DND-41 (cell line): ENCODE measurements around the gene KRTAP5-10.

Source experiments
- ATAC-seq: fragments of 200-7000 bp; cut with Tn5 transposase; 3 replicates; pipeline ENCODE4 v1.9.1; 2021; ENCODE audit warnings: low read depth; ENCODE audit not compliant: insufficient read depth
- DNase-seq: peaks from one replicate; pipeline ENCODE4 v3.0.0-alpha.2; 2020
- H2AFZ ChIP-seq: 2 replicates; pipeline ENCODE4 v1.6.0; 2012; ENCODE audit warnings: low read depth, low read length
- H3K27ac ChIP-seq: 2 replicates; pipeline ENCODE4 v1.5.1; 2012; ENCODE audit warnings: low read length, inconsistent platforms
- H3K27me3 ChIP-seq: fragments of 200-600 bp; sonication (generic); 2 replicates; pipeline ENCODE4 v1.6.0; 2012; ENCODE audit warnings: low read length, mild to moderate bottlenecking, inconsistent platforms; ENCODE audit not compliant: insufficient read depth, poor library complexity
- H3K36me3 ChIP-seq: 2 replicates; pipeline ENCODE4 v1.5.1; 2012; ENCODE audit warnings: low read length, inconsistent platforms; ENCODE audit not compliant: insufficient read depth
- H3K4me1 ChIP-seq: 2 replicates; pipeline ENCODE4 v1.5.1; 2012; ENCODE audit warnings: mild to moderate bottlenecking, low read length; ENCODE audit not compliant: insufficient read depth
- H3K4me2 ChIP-seq: 2 replicates; pipeline ENCODE4 v1.6.0; 2012; ENCODE audit warnings: mild to moderate bottlenecking, moderate library complexity, low read length, inconsistent platforms; ENCODE audit not compliant: insufficient read depth
- H3K4me3 ChIP-seq, 2 experiments: fragments of 200-600 bp in 1 of 2; shearing (Covaris generic) in 1 of 2; 2 replicates each; pipeline ENCODE4 v1.5.1; 2012 to 2016; ENCODE audit warnings: inconsistent platforms in 2 of 2, low read length in 2 of 2, mild to moderate bottlenecking in 2 of 2, low read depth in 1 of 2, moderate library complexity in 1 of 2
- H3K79me2 ChIP-seq: 2 replicates; pipeline ENCODE4 v1.6.0; 2012; ENCODE audit warnings: low read length, inconsistent platforms; ENCODE audit not compliant: insufficient read depth
- H3K9ac ChIP-seq: 2 replicates; pipeline ENCODE4 v1.6.0; 2012; ENCODE audit warnings: low read depth, mild to moderate bottlenecking, inconsistent platforms, low read length, moderate library complexity
- H3K9me3 ChIP-seq: 2 replicates; pipeline ENCODE4 v1.5.1; 2012; ENCODE audit warnings: low read length, moderate library complexity, mild to moderate bottlenecking, inconsistent platforms; ENCODE audit not compliant: insufficient read depth, severe bottlenecking
- H4K20me1 ChIP-seq: 2 replicates; pipeline ENCODE4 v1.6.0; 2012; ENCODE audit warnings: low read length; ENCODE audit not compliant: insufficient read depth
- EZH2 ChIP-seq: IDR thresholded peaks from 3 replicates; pipeline ENCODE4 v1.6.1; 2012; ENCODE audit warnings: borderline replicate concordance, low read depth, mild to moderate bottlenecking, moderate library complexity, low read length, inconsistent platforms; ENCODE audit not compliant: severe bottlenecking
- TF ChIP-seq, protein P1 (sequence below): IDR thresholded peaks from 2 replicates; pipeline ENCODE4 v1.5.1; 2012; ENCODE audit warnings: borderline replicate concordance, low read length, moderate library complexity, mild to moderate bottlenecking; ENCODE audit not compliant: poor library complexity, severe bottlenecking; ENCODE audit errors: extremely low read depth

The KRTAP5-10 gene

DNA sequence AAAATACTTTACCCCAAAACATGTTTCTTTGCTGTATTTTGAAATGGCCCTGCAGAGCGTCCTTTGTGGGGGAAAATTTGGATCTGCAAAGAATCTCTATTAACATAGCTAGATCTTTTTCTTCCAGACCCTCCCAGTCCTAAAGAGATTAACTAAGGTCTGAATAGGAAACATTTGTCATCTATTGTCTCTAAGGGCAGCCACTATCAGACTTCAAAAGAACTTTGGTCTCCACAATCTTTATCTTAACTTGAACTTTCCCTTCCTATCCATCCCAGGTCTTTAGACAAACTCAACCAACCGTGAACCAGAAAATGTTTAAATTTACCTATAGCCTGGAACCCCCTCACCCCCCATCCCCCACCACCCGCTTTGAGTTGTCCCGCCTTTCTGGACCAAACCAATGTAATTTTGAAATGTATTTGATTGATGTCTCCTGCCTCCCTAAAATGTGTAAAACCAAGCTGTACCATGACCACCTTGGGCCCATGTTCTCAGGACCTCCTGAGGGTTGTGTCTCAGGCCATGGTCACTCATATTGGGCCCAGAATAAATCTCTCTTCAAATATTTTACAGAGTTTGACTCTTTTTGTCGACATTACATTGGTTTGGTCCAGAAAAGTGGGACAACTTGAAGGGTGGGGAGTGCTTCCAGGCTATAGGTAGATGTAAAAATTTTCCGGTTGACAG lies 20.7 kb upstream of the KRTAP5-10 start:
- Histone ChIP-seq H3K4me1 (no peaks in the 10 kb centered on the region), H3K79me2 (no peaks in the 10 kb centered on the region), H3K9ac (no peak overlapping the region), H3K36me3 (no peaks in the 10 kb centered on the region), H3K27ac (no peak overlapping the region), H2AFZ (no peak overlapping the region), H3K4me2 (no peak overlapping the region), H3K27me3 (peaks cover 5% of the 10 kb centered on the region), H3K9me3 (no peaks in the 10 kb centered on the region), H4K20me1 (no peaks in the 10 kb centered on the region), H3K4me3 (no peak overlapping the region)
- no peak for TF ChIP-seq EZH2
- TF ChIP-seq, protein P1, sequence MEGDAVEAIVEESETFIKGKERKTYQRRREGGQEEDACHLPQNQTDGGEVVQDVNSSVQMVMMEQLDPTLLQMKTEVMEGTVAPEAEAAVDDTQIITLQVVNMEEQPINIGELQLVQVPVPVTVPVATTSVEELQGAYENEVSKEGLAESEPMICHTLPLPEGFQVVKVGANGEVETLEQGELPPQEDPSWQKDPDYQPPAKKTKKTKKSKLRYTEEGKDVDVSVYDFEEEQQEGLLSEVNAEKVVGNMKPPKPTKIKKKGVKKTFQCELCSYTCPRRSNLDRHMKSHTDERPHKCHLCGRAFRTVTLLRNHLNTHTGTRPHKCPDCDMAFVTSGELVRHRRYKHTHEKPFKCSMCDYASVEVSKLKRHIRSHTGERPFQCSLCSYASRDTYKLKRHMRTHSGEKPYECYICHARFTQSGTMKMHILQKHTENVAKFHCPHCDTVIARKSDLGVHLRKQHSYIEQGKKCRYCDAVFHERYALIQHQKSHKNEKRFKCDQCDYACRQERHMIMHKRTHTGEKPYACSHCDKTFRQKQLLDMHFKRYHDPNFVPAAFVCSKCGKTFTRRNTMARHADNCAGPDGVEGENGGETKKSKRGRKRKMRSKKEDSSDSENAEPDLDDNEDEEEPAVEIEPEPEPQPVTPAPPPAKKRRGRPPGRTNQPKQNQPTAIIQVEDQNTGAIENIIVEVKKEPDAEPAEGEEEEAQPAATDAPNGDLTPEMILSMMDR: no peak
- no peak for ATAC-seq
- DNase-seq: no peak

DNA sequence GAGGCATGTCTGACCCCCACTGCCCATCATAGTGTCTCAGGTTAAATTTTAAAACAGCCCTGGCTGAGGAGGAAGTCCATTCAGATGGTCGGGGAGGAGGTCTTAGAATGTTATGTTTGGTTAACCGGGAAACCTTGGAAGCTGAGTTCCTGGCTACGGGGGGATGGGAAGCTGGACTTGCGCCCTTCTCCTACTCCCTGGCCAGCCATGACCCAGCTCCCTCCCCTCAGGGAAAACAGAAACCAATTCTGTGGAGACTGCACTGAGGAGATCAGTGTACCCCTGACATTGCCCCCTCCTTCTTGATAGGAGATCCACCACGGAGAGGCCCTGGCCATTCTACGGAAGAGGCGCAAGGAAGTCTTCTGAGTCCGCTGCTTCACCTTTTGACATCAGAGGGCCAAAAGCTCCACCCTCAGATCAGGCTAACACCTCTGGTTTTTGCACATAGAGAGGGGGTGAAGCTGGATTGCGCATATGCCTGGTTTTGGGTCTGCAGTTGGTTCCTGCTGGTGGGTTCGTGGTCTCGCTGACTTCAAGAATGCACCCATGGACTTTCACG lies 19.9 kb upstream of the KRTAP5-10 start:
- Histone ChIP-seq H3K4me3 (no peak overlapping the region), H4K20me1 (no peaks in the 10 kb centered on the region), H2AFZ (no peak overlapping the region), H3K27ac (no peak overlapping the region), H3K79me2 (no peaks in the 10 kb centered on the region), H3K4me1 (no peaks in the 10 kb centered on the region), H3K36me3 (no peaks in the 10 kb centered on the region), H3K9ac (no peak overlapping the region), H3K27me3 (peaks cover 5% of the 10 kb centered on the region), H3K4me2 (no peak overlapping the region), H3K9me3 (no peaks in the 10 kb centered on the region)
- no peak for TF ChIP-seq EZH2
- TF ChIP-seq, protein P1: no peak
- no peak for ATAC-seq
- DNase-seq: no peak

DNA sequence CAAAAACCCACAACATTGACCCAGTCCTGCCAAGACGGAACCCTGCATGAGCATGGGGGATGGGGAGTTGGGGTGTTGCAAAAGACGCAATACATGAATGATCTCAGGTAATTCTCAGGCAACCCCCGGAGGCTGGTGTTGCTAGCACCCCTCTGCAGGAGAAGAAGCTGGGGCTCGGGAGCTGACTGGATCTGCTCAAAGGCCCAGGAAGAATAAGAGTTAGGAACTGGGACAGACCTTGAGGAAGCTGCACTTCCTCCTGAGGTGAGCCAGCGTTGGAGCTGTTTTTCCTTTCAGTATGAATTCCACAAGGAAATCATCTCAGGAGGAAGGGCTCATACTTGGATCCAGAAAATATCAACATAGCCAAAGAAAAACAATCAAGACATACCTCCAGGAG lies 17.2 kb upstream of the KRTAP5-10 start, which contains the start of gene KRTAP5-9:
Gene KRTAP5-9 (plus strand): TSS at position 301 of the 400 bp plus-strand sequence. CDS start 238 bp downstream, outside the sequence.
- no peaks in the 10 kb centered on the region for H4K20me1 ChIP-seq
- no peaks in the 10 kb centered on the region for H3K79me2 ChIP-seq
- no peak within 1 kb of the TSS for H3K27ac ChIP-seq
- ATAC-seq (no peak), DNase-seq (no peak)
- H3K4me1 ChIP-seq: no peaks in the 10 kb centered on the region
- no peak within 1 kb of the TSS for H3K9ac ChIP-seq
- H3K9me3 ChIP-seq: no peaks in the 10 kb centered on the region
- H3K4me2 ChIP-seq: no peak within 1 kb of the TSS
- TF ChIP-seq, protein P1: no peak
- TF ChIP-seq EZH2: no peak
- no peak within 1 kb of the TSS for H3K4me3 ChIP-seq
- no peak within 1 kb of the TSS for H2AFZ ChIP-seq
- H3K36me3 ChIP-seq: no peaks in the 10 kb centered on the region
- peaks cover 5% of the 10 kb centered on the region for H3K27me3 ChIP-seq
